GM12878 (cell line): Measurements from ENCODE around the gene TACR1. TPM values are rescaled to one million over a fixed set of nuclear protein-coding genes. Genes with fewer than 3 reads are reported as not detected.
A peak's percentile ranks its signal among the peaks of the same experiment; 100 is the strongest.

Experiments used
- ATAC-seq: fragments of 200-7000 bp; cut with Tn5 transposase; 3 replicates; pipeline ENCODE4 v1.9.1; 2020; ENCODE audit warnings: mild to moderate bottlenecking, moderate library complexity
- BruUV-seq: library from RNA; stranded (reverse); fragments of 400-500 nt; replicated peaks from 2 replicates; lab custom pipeline; 2021; lab: Mats Ljungman, UMichigan
- CTCF ChIA-PET: fragments of 300-600 bp; sonication (Branson Sonifier 250); formaldehyde crosslinking; extraction: SDS; loops from one replicate; lab custom pipeline; 2021; ENCODE audit warnings: inconsistent platforms; lab: Yijun Ruan, JAX
- POLR2A ChIA-PET: fragments of 350-600 bp; formaldehyde crosslinking; extraction: SDS; loops from one replicate; lab custom pipeline; 2021; ENCODE audit warnings: inconsistent platforms; lab: Charles Lee
- RAD21 ChIA-PET: fragments of 300-600 bp; sonication (Branson Sonifier 250); formaldehyde crosslinking; loops from one replicate; lab custom pipeline; 2023; ENCODE audit warnings: antibody characterized with exemption; ENCODE audit not compliant: unreplicated experiment; lab: Charles Lee
- SMC1A ChIA-PET: fragments of 300-600 bp; sonication (Branson Sonifier 250); formaldehyde crosslinking; loops from one replicate; lab custom pipeline; 2023; ENCODE audit not compliant: unreplicated experiment, uncharacterized antibody; lab: Charles Lee
- DNase-seq: peaks from one replicate; pipeline ENCODE4 v3.0.0-alpha.2; 2011; ENCODE audit warnings: low read depth, low spot score
- FAIRE-seq: peaks from 3 replicates; lab custom pipeline; 2011; peaks lifted over from hg19 to GRCh38; lab: Jason Lieb, UNC
- H2AFZ ChIP-seq: 2 replicates; pipeline ENCODE4 v1.6.0; 2011; ENCODE audit warnings: low read depth, low read length, control low read depth; ENCODE audit not compliant: control insufficient read depth
- H3K27ac ChIP-seq: 2 replicates; pipeline ENCODE4 v1.5.1; 2011; ENCODE audit warnings: control low read depth; ENCODE audit not compliant: control insufficient read depth, insufficient read depth
- H3K27me3 ChIP-seq, 2 experiments: replicated peaks in 1 of 2; 2 replicates each; pipeline versions ENCODE4 v1.6.0 to v1.6.1; 2011; ENCODE audit warnings: low read length in 1 of 2; ENCODE audit not compliant: control insufficient read depth in 2 of 2, insufficient read depth in 2 of 2
- H3K36me3 ChIP-seq, 2 experiments: 2 replicates each; pipeline ENCODE4 v1.5.1; 2011; ENCODE audit warnings: low read length in 1 of 2; ENCODE audit not compliant: control insufficient read depth in 2 of 2, insufficient read depth in 2 of 2
- H3K4me1 ChIP-seq: 2 replicates; pipeline ENCODE4 v1.6.1; 2011; ENCODE audit warnings: mild to moderate bottlenecking, low read length, moderate library complexity, mixed read lengths; ENCODE audit not compliant: control insufficient read depth, insufficient read depth
- H3K4me2 ChIP-seq: 2 replicates; pipeline ENCODE4 v1.6.0; 2011; ENCODE audit warnings: control low read depth; ENCODE audit not compliant: control insufficient read depth, insufficient read depth
- H3K4me3 ChIP-seq: fragments of 200-600 bp; sonication (generic); 2 replicates; pipeline ENCODE4 v1.5.1; 2016
- H3K79me2 ChIP-seq: 2 replicates; pipeline ENCODE4 v1.6.0; 2011; ENCODE audit warnings: low read length; ENCODE audit not compliant: control insufficient read depth, insufficient read depth
- H3K9ac ChIP-seq: 2 replicates; pipeline ENCODE4 v1.8.0; 2011; ENCODE audit warnings: low read length, control low read depth, mixed read lengths; ENCODE audit not compliant: control insufficient read depth, insufficient read depth
- H3K9me3 ChIP-seq: replicated peaks from 3 replicates; pipeline ENCODE4 v1.5.1; 2011; ENCODE audit warnings: mild to moderate bottlenecking, low read length; ENCODE audit not compliant: control insufficient read depth, insufficient read depth
- H4K20me1 ChIP-seq: 2 replicates; pipeline ENCODE4 v1.6.0; 2011; ENCODE audit not compliant: control insufficient read depth, insufficient read depth
- HDAC2 ChIP-seq: fragments of 200-600 bp; sonication (generic); IDR thresholded peaks from 2 replicates; pipeline ENCODE4 v1.6.1; 2017
- HDAC6 ChIP-seq: fragments of 200-600 bp; sonication (generic); IDR thresholded peaks from one replicate; pipeline ENCODE4 v1.8.0; 2017; ENCODE audit warnings: antibody characterized with exemption; ENCODE audit not compliant: unreplicated experiment
- HDGF ChIP-seq: fragments of 450-650 bp; IDR thresholded peaks from 2 replicates; pipeline ENCODE4 v1.6.1; 2016; ENCODE audit warnings: antibody characterized with exemption
- RFX5 ChIP-seq: IDR thresholded peaks from 2 replicates; pipeline ENCODE4 v1.6.1; 2011; ENCODE audit warnings: low read depth, low read length, improper control_type of control experiment
- WGBS: methylation state at CpG from one replicate; pipeline ENCODE4 v1.1.6; 2016; ENCODE audit warnings: low lambda C conversion rate; ENCODE audit not compliant: insufficient replicate concordance, insufficient coverage; ENCODE audit errors: missing lambda C conversion rate; 5-methylcytosine and 5-hydroxymethylcytosine counted together
- in situ Hi-C: fragments of 300-500 bp; cut with MboI; formaldehyde crosslinking; loops from 9 replicates; pipeline ENCODE4 v1.14.3; 2018; ENCODE audit warnings: mixed read lengths
- intact Hi-C: fragments of 100-400 bp; cut with micrococcal nuclease; formaldehyde crosslinking; loops from one replicate; pipeline ENCODE4 v1.14.2; 2022; ENCODE audit not compliant: unreplicated experiment
- polyA plus RNA-seq, 11 experiments: library from polyadenylated mRNA; depleted of rRNA in 4 of 11; unstranded in 6 of 11; stranded (reverse) in 5 of 11; fragments of >200 nt; fragmentation: Nextera tagmentation in 4 of 11; fragmentation: Illumina TruSeq in 1 of 11; extraction: Ambion mirVana in 4 of 11; extraction: Trizol in 1 of 11; gene quantifications; 1 replicate in 1 of 11; 2 replicates in 10 of 11; pipeline versions ENCODE4 v1.2.1 to v1.2.3, GENCODE V29; 2011 to 2016; ENCODE audit warnings: inconsistent platforms in 2 of 11, missing spikeins in 2 of 11, low read depth in 1 of 11
- total RNA-seq, 4 experiments: library from RNA; depleted of rRNA in 3 of 4; stranded (reverse); fragments of >200 nt in 3 of 4; fragmentation: Illumina TruSeq in 1 of 4; extraction: Trizol in 1 of 4; gene quantifications; 2 replicates each; pipeline versions ENCODE4 v1.2.1 to v1.2.3, GENCODE V29; 2013 to 2021

TACR1 gene
- total and polyA plus RNA-seq, 10 of the 15 experiments (the other 5 are each of a cell fraction or from before 2014, with no cell fraction given) = 0.04 to 1.4 (median 0.15) TPM

DNA sequence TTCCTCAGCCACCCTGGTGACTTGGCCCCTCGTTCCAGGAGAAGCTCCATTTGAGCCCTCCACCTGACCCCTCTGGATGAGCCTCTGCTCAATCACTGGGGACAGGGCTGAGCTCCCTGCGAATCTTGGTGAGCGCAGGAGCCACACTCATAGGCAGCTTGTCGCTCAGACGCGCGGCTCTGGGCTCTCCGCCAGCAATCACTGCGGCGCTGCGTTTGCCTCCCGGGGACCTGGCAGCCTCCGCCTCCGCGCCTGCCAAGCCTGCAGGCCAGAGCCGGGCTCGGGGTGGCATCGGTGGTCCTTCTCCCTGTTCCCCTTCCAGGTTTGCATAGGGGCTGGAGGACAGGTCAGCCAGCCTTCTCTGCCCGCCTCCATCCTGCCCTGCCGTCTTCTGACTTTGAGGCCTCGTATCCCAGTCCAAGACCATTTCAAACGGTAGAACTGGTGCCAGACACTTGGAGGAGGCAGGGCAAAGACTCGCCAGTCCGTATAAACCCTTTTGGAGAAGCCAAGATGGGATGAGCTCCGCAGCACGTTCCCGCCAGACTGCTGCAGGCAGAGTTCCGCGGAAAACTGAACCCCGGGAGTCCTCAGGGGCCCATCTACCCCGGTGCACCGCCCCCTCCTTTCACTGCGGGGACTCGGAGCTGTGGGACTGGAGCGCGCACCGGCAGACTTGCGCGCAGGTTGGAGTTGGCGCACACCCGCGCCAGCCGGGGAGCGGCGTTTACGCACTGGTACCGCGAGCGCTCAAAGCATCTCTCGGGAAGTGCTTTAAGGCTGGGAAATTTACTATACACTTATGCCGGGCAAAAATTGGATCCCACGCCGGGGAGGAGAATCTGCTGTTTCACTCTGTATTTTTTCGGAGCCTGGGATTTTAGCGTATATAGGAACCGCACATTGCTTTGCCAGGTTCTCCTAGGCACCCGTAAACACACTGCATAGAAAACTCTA is 1.1 kb upstream of the TACR1 start:
- Histone ChIP-seq H3K79me2 (no peaks in the 10 kb centered on the region), H3K9ac (no peak overlapping the region), H3K36me3 (no peaks in the 10 kb centered on the region), H4K20me1 (no peaks in the 10 kb centered on the region), H3K27ac (no peak overlapping the region), H3K4me1 (peaks cover 4% of the 10 kb centered on the region; the same call in 1 of the 2 replicates), H3K4me2 (peak overlapping the region; percentile 91), H3K27me3 (peaks cover 5 to 11% of the 10 kb centered on the region in 2 experiments), H3K4me3 (peak overlapping the region; percentile 57), H3K9me3 (no peaks in the 10 kb centered on the region), H2AFZ (no peak overlapping the region; the same call in 1 of the 2 replicates)
- POLR2A ChIA-PET = interaction anchor here (0.5 kb wide), 1 partner anchor 134 kb away, joined by 3 read pairs; no protein-coding TSS in a partner anchor
- no peak for TF ChIP-seq RFX5
- peak; percentile 77; the same call in 1 of the 2 replicates for TF ChIP-seq HDAC2
- no peak for TF ChIP-seq HDGF
- TF ChIP-seq HDAC6 = peak; percentile 97
- in situ Hi-C loops = no loop called here
- ATAC-seq (peak; percentile 73), DNase-seq (no peak), FAIRE-seq (no peak)
- intact Hi-C loops = loop anchor here (2.0 to 5.0 kb wide), 2 partner anchors 408 to 427 kb away; no protein-coding TSS in a partner anchor
- BruUV-seq = no TSS peak
- RAD21 ChIA-PET = interaction anchor here (0.7 to 2.0 kb wide), 14 partner anchors 13 to 427 kb away, joined by 3 to 12 read pairs (median 4); no protein-coding TSS in a partner anchor
- SMC1A ChIA-PET = interaction anchor here (0.7 to 3.3 kb wide), 19 partner anchors 45 to 409 kb away, joined by 3 to 31 read pairs (median 4); no protein-coding TSS in a partner anchor
- CTCF ChIA-PET = interaction anchor here (0.6 to 3.8 kb wide), 30 partner anchors 9 to 625 kb away, joined by 3 to 58 read pairs (median 4); no protein-coding TSS in a partner anchor
- WGBS = 9% methylated on average over 56 of the region's 57 CpGs
